KMS-11 (cell line): ENCODE results near the gene SHCBP1L.

ENCODE experiments used
- H2AFZ ChIP-seq: fragments of 200-600 bp; sonication (generic); 2 replicates; pipeline ENCODE4 v1.6.1; 2016; ENCODE audit warnings: antibody characterized with exemption, mixed run types, low read depth
- H3K27ac ChIP-seq: fragments of 200-600 bp; sonication (generic); 2 replicates; pipeline ENCODE4 v1.6.1; 2016; ENCODE audit warnings: mild to moderate bottlenecking, mixed run types
- H3K27me3 ChIP-seq: fragments of 200-600 bp; sonication (generic); 2 replicates; pipeline ENCODE4 v1.6.1; 2017; ENCODE audit warnings: mild to moderate bottlenecking, low read depth, mixed run types, moderate library complexity; ENCODE audit not compliant: insufficient read depth
- H3K36me3 ChIP-seq: fragments of 200-600 bp; sonication (generic); 2 replicates; pipeline ENCODE4 v1.6.1; 2017; ENCODE audit warnings: mild to moderate bottlenecking, mixed run types; ENCODE audit not compliant: insufficient read depth
- H3K4me1 ChIP-seq: fragments of 200-600 bp; sonication (generic); 2 replicates; pipeline ENCODE4 v1.6.1; 2016; ENCODE audit warnings: mild to moderate bottlenecking, low read depth, mixed run types; ENCODE audit not compliant: poor library complexity, severe bottlenecking
- H3K4me2 ChIP-seq: fragments of 200-600 bp; sonication (generic); 2 replicates; pipeline ENCODE4 v1.7.0; 2016; ENCODE audit warnings: mild to moderate bottlenecking, mixed run types
- H3K4me3 ChIP-seq: fragments of 200-600 bp; sonication (generic); IDR thresholded peaks from 2 replicates; pipeline ENCODE4 v1.6.1; 2017; ENCODE audit warnings: low read depth, low read length, mixed read lengths; ENCODE audit not compliant: insufficient read depth
- H3K79me2 ChIP-seq: fragments of 200-600 bp; sonication (generic); 2 replicates; pipeline ENCODE4 v1.6.1; 2016; ENCODE audit warnings: low read depth, mixed run types; ENCODE audit not compliant: insufficient read depth
- H3K9ac ChIP-seq: fragments of 200-600 bp; sonication (generic); 2 replicates; pipeline ENCODE4 v1.6.1; 2016; ENCODE audit warnings: mild to moderate bottlenecking, mixed run types
- H4K20me1 ChIP-seq: fragments of 200-600 bp; sonication (generic); 2 replicates; pipeline ENCODE4 v1.6.1; 2016; ENCODE audit warnings: mild to moderate bottlenecking, mixed run types; ENCODE audit not compliant: insufficient read depth
- CTCF ChIP-seq: fragments of 200-600 bp; sonication (generic); conservative IDR thresholded peaks from 2 replicates; pipeline ENCODE4 v1.6.1; 2017; ENCODE audit warnings: low read depth, mild to moderate bottlenecking, antibody characterized with exemption, low read length, moderate library complexity, mixed read lengths

The SHCBP1L gene

GRCh38 chr1:182971219-182971618 is 18.3 kb upstream of the SHCBP1L start:
- Histone ChIP-seq H3K27me3 (no peaks in the 10 kb centered on the region), H3K4me2 (no peak overlapping the region), H4K20me1 (no peaks in the 10 kb centered on the region), H3K4me1 (no peaks in the 10 kb centered on the region), H3K36me3 (no peaks in the 10 kb centered on the region), H2AFZ (no peak overlapping the region), H3K4me3 (no peak overlapping the region), H3K79me2 (no peaks in the 10 kb centered on the region), H3K27ac (no peak overlapping the region), H3K9ac (no peak overlapping the region)
- TF ChIP-seq CTCF, result no peak

- Histone ChIP-seq H3K9ac (no peak overlapping the region), H2AFZ (no peak overlapping the region), H3K4me1 (no peaks in the 10 kb centered on the region), H3K27ac (no peak overlapping the region), H3K4me2 (no peak overlapping the region), H4K20me1 (no peaks in the 10 kb centered on the region), H3K4me3 (no peak overlapping the region), H3K27me3 (no peaks in the 10 kb centered on the region), H3K79me2 (no peaks in the 10 kb centered on the region), H3K36me3 (no peaks in the 10 kb centered on the region)
- no peak for TF ChIP-seq CTCF
Measured at GRCh38 chr1:182968836-182969734, 16.1 kb upstream of the SHCBP1L start.

- Histone ChIP-seq H2AFZ (no peak overlapping the region), H3K4me2 (no peak overlapping the region)
Measured at GRCh38 chr1:182968151-182968741, 15.3 kb upstream of the SHCBP1L start.

GRCh38 chr1:182965861-182966260 is 12.9 kb upstream of the SHCBP1L start:
- no peaks in the 10 kb centered on the region for H4K20me1 ChIP-seq
- peaks cover 7% of the 10 kb centered on the region for H3K4me1 ChIP-seq
- no peak overlapping the region for H3K9ac ChIP-seq
- H2AFZ ChIP-seq, result no peak overlapping the region
- no peaks in the 10 kb centered on the region for H3K27me3 ChIP-seq
- TF ChIP-seq CTCF, result no peak
- H3K27ac ChIP-seq, result no peak overlapping the region
- no peaks in the 10 kb centered on the region for H3K36me3 ChIP-seq
- H3K4me2 ChIP-seq, result no peak overlapping the region
- H3K4me3 ChIP-seq, result no peak overlapping the region
- no peaks in the 10 kb centered on the region for H3K79me2 ChIP-seq

More at GRCh38 chr1:182968151-182968741, 15.3 kb upstream of the SHCBP1L start:
- no peak overlapping the region for H3K9ac ChIP-seq
- H4K20me1 ChIP-seq, result no peaks in the 10 kb centered on the region
- no peak overlapping the region for H3K27ac ChIP-seq
- no peak for TF ChIP-seq CTCF
- H3K4me3 ChIP-seq, result no peak overlapping the region
- H3K27me3 ChIP-seq, result no peaks in the 10 kb centered on the region
- H3K4me1 ChIP-seq, result peaks cover under 1% of the 10 kb centered on the region
- H3K36me3 ChIP-seq, result no peaks in the 10 kb centered on the region
- H3K79me2 ChIP-seq, result no peaks in the 10 kb centered on the region
